Ishikawa (cell line): ENCODE results near the gene RCN1.

Experiments used
- CEBPB ChIP-seq: IDR thresholded peaks from 2 replicates; pipeline ENCODE4 v1.6.1; 2012
- CREB1 ChIP-seq: IDR thresholded peaks from 2 replicates; pipeline ENCODE4 v1.6.1; 2012; ENCODE audit warnings: low read depth
- EGR1 ChIP-seq: IDR thresholded peaks from 2 replicates; pipeline ENCODE4 v1.6.1; 2012
- EP300 ChIP-seq: IDR thresholded peaks from 2 replicates; pipeline ENCODE4 v1.6.1; 2012; ENCODE audit warnings: borderline replicate concordance
- FOXM1 ChIP-seq: IDR thresholded peaks from 2 replicates; pipeline ENCODE4 v1.6.1; 2012; ENCODE audit warnings: low read depth, borderline replicate concordance
- NFIC ChIP-seq: IDR thresholded peaks from 2 replicates; pipeline ENCODE4 v1.6.1; 2012
- RAD21 ChIP-seq: IDR thresholded peaks from 2 replicates; pipeline ENCODE4 v1.6.1; 2012; ENCODE audit warnings: low read depth
- TAF1 ChIP-seq: IDR thresholded peaks from 2 replicates; pipeline ENCODE4 v1.6.1; 2012; ENCODE audit warnings: low read depth, mild to moderate bottlenecking
- TCF12 ChIP-seq: IDR thresholded peaks from 2 replicates; pipeline ENCODE4 v1.6.1; 2012; ENCODE audit warnings: low read depth
- TEAD4 ChIP-seq: IDR thresholded peaks from 2 replicates; pipeline ENCODE4 v1.6.1; 2012
- YY1 ChIP-seq: IDR thresholded peaks from 2 replicates; pipeline ENCODE4 v1.6.1; 2012; ENCODE audit warnings: low read depth
- ZBTB7A ChIP-seq: IDR thresholded peaks from 2 replicates; pipeline ENCODE4 v1.6.1; 2012; ENCODE audit warnings: low read depth
- TF ChIP-seq, protein P1 (sequence below): IDR thresholded peaks from 2 replicates; pipeline ENCODE4 v1.6.1; 2012
- TF ChIP-seq, protein P2 (sequence below): IDR thresholded peaks from 2 replicates; pipeline ENCODE4 v1.6.1; 2012; ENCODE audit warnings: low read depth, mild to moderate bottlenecking
- TF ChIP-seq, protein P3 (sequence below): IDR thresholded peaks from 2 replicates; pipeline ENCODE4 v1.6.1; 2012

Gene RCN1

DNA sequence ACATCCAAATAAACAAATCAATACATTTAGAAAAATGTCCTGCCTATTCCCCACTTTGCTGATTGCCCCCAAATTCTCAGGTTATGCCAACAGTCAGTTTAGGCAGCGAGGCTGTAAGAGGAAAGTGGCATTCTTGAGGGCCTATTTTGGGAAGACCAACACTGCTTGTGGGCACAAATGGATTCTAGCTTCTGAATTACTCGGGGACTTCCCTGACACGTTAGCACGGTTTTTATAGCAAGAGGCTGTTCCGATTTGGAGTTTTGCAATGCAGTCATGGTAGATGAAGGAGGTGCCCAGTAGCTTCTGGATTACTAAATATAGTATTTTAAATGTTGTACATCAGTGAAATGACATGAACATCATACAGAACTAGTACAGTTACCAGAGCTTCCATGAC, 13.1 kb downstream of the RCN1 start:
- TF ChIP-seq, protein P1, sequence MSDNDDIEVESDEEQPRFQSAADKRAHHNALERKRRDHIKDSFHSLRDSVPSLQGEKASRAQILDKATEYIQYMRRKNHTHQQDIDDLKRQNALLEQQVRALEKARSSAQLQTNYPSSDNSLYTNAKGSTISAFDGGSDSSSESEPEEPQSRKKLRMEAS = no peak
- no peak for TF ChIP-seq TEAD4
- TF ChIP-seq NFIC = no peak
- TF ChIP-seq RAD21 = no peak
- TF ChIP-seq ZBTB7A = no peak
- TF ChIP-seq EGR1 = no peak
- no peak for TF ChIP-seq EP300
- no peak for TF ChIP-seq CREB1
- TF ChIP-seq CEBPB = no peak
- TF ChIP-seq TAF1 = no peak
- TF ChIP-seq FOXM1 = no peak
- TF ChIP-seq, protein P2, sequence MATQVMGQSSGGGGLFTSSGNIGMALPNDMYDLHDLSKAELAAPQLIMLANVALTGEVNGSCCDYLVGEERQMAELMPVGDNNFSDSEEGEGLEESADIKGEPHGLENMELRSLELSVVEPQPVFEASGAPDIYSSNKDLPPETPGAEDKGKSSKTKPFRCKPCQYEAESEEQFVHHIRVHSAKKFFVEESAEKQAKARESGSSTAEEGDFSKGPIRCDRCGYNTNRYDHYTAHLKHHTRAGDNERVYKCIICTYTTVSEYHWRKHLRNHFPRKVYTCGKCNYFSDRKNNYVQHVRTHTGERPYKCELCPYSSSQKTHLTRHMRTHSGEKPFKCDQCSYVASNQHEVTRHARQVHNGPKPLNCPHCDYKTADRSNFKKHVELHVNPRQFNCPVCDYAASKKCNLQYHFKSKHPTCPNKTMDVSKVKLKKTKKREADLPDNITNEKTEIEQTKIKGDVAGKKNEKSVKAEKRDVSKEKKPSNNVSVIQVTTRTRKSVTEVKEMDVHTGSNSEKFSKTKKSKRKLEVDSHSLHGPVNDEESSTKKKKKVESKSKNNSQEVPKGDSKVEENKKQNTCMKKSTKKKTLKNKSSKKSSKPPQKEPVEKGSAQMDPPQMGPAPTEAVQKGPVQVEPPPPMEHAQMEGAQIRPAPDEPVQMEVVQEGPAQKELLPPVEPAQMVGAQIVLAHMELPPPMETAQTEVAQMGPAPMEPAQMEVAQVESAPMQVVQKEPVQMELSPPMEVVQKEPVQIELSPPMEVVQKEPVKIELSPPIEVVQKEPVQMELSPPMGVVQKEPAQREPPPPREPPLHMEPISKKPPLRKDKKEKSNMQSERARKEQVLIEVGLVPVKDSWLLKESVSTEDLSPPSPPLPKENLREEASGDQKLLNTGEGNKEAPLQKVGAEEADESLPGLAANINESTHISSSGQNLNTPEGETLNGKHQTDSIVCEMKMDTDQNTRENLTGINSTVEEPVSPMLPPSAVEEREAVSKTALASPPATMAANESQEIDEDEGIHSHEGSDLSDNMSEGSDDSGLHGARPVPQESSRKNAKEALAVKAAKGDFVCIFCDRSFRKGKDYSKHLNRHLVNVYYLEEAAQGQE = no peak
- TF ChIP-seq TCF12 = no peak
- TF ChIP-seq YY1 = no peak
- TF ChIP-seq, protein P3, sequence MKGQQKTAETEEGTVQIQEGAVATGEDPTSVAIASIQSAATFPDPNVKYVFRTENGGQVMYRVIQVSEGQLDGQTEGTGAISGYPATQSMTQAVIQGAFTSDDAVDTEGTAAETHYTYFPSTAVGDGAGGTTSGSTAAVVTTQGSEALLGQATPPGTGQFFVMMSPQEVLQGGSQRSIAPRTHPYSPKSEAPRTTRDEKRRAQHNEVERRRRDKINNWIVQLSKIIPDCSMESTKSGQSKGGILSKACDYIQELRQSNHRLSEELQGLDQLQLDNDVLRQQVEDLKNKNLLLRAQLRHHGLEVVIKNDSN = no peak

GRCh38 chr11:32105871-32106560, 15.1 kb downstream of the RCN1 start:
- TF ChIP-seq, protein P3 = no peak

GRCh38 chr11:32107647-32108046, 16.8 kb downstream of the RCN1 start:
- TF ChIP-seq, protein P1 = no peak
- TF ChIP-seq TEAD4 (no peak), FOXM1 (no peak), YY1 (no peak), EGR1 (no peak), CEBPB (no peak), TCF12 (no peak), CREB1 (no peak)
- TF ChIP-seq, protein P3 = no peak

DNA sequence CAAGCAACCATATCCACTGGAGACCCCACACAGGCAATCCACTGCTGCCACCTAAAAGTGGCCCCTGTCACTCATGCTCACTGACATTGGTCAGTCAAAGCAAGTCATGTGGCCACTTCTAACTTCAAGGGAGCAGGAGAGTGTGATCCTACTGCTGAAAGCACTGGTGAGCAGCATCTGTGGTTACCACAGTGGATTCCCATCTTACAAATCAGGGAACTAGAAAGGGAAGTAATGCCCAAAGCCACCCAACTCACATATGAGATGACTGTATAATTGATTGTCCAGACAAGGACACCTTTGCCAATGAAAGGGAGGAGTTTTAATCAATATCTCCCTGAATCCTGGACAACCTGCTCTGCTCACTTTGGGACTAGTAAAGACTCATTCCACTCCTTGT, 17.7 kb downstream of the RCN1 start:
- TF ChIP-seq TCF12 = no peak

GRCh38 chr11:32109138-32109537, 18.3 kb downstream of the RCN1 start:
- TF ChIP-seq, protein P2 = no peak
- TF ChIP-seq EGR1 (no peak), FOXM1 (no peak), CREB1 (no peak)
- TF ChIP-seq, protein P1 = no peak

DNA sequence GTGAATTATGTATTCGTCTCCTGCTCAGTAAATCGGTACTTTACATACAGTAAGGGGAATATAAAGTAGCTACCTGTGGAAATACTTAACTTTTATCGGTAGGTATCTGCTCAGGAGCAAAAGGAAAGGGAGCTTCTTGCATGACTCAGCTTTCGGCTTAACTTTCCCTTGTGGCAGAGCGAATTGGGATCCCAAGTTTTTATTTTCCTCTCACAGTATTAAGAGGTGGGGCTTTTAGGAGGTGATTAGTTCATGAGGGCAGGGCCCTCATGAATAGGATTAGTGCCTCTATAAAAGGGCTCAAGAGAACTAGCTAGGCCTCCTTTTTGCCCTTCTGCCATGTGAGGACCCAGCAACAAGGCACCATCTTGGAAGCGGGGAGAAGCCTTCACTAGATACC, 18.7 kb downstream of the RCN1 start:
- TF ChIP-seq FOXM1 = no peak
- TF ChIP-seq YY1 = no peak
- TF ChIP-seq EGR1 = no peak
- no peak for TF ChIP-seq ZBTB7A
- no peak for TF ChIP-seq NFIC
- TF ChIP-seq, protein P1 = no peak
- no peak for TF ChIP-seq TEAD4
- no peak for TF ChIP-seq RAD21
- TF ChIP-seq TCF12 = no peak
- TF ChIP-seq, protein P2 = no peak
- TF ChIP-seq, protein P3 = no peak
- no peak for TF ChIP-seq TAF1
- no peak for TF ChIP-seq CEBPB
- no peak for TF ChIP-seq CREB1
- no peak for TF ChIP-seq EP300
